Activated CD4-positive, alpha-beta T cell treated with anti-CD3 and anti-CD28 coated beads, Interleukin-2, amount 10 ng/mL, durations not matched to agents 24 days and 14 days (primary cell): ENCODE data around the gene WDFY4. TPM values are rescaled to one million over a fixed set of nuclear protein-coding genes. Genes with fewer than 3 reads are reported as not detected.
A peak's percentile ranks its signal among the peaks of the same experiment; 100 is the strongest.

Experiments
- DNase-seq: peaks from one replicate; pipeline ENCODE4 v3.0.0; 2022
- H3K27ac Mint-ChIP-seq: one replicate; pipeline ENCODE4 v1.8.0; 2022; ENCODE audit warnings: mild to moderate bottlenecking, mixed read lengths
- H3K27me3 Mint-ChIP-seq: one replicate; pipeline ENCODE4 v1.8.0; 2022; ENCODE audit warnings: mixed read lengths
- H3K36me3 Mint-ChIP-seq: one replicate; pipeline ENCODE4 v1.8.0; 2022; ENCODE audit warnings: low read depth, mild to moderate bottlenecking, mixed read lengths
- H3K4me1 Mint-ChIP-seq: one replicate; pipeline ENCODE4 v1.8.0; 2021; ENCODE audit warnings: mixed read lengths
- H3K4me3 Mint-ChIP-seq: one replicate; pipeline ENCODE4 v1.8.0; 2022; ENCODE audit warnings: mild to moderate bottlenecking, moderate library complexity, mixed read lengths
- H3K9me3 Mint-ChIP-seq: one replicate; pipeline ENCODE4 v1.8.0; 2021; ENCODE audit warnings: mixed read lengths
- intact Hi-C: fragments of 100-400 bp; cut with micrococcal nuclease; formaldehyde crosslinking; loops from one replicate; pipeline ENCODE4 v1.15.1; 2023
- total RNA-seq: library from RNA; stranded (reverse); gene quantifications from 2 replicates; pipeline ENCODE4 v1.2.3, GENCODE V29; 2022

WDFY4 gene
- total RNA-seq, 1 donor from 2014 or later = 0.05 TPM

GRCh38 chr10:48745662-48746245 is 61.1 kb downstream of the WDFY4 start:
- H3K27ac Mint-ChIP-seq = no peak overlapping the region
- no peak overlapping the region for H3K4me3 Mint-ChIP-seq
- no peaks in the 10 kb centered on the region for H3K27me3 Mint-ChIP-seq
- intact Hi-C loops = no loop called here
- no peaks in the 10 kb centered on the region for H3K4me1 Mint-ChIP-seq
- H3K9me3 Mint-ChIP-seq = no peaks in the 10 kb centered on the region
- no peak for DNase-seq
- no peaks in the 10 kb centered on the region for H3K36me3 Mint-ChIP-seq

GRCh38 chr10:48748573-48748972 is 63.9 kb downstream of the WDFY4 start:
- DNase-seq = no peak
- no peak overlapping the region for H3K4me3 Mint-ChIP-seq
- no peaks in the 10 kb centered on the region for H3K4me1 Mint-ChIP-seq

GRCh38 chr10:48749254-48749787 is 64.6 kb downstream of the WDFY4 start:
- Mint-ChIP-seq H3K4me3 (no peak overlapping the region), H3K9me3 (no peaks in the 10 kb centered on the region), H3K27me3 (peaks cover 4% of the 10 kb centered on the region), H3K4me1 (no peaks in the 10 kb centered on the region), H3K27ac (no peak overlapping the region), H3K36me3 (no peaks in the 10 kb centered on the region)
- no peak for DNase-seq
- intact Hi-C loops = no loop called here

More at GRCh38 chr10:48748573-48748972, 63.9 kb downstream of the WDFY4 start:
- H3K27me3 Mint-ChIP-seq = peaks cover 3% of the 10 kb centered on the region
- no peaks in the 10 kb centered on the region for H3K9me3 Mint-ChIP-seq
- intact Hi-C loops = no loop called here
- no peaks in the 10 kb centered on the region for H3K36me3 Mint-ChIP-seq
- no peak overlapping the region for H3K27ac Mint-ChIP-seq

- Mint-ChIP-seq H3K4me1 (no peaks in the 10 kb centered on the region), H3K9me3 (no peaks in the 10 kb centered on the region), H3K4me3 (no peak overlapping the region), H3K27me3 (peaks cover 4% of the 10 kb centered on the region), H3K27ac (no peak overlapping the region), H3K36me3 (no peaks in the 10 kb centered on the region)
- intact Hi-C loops = no loop called here
- no peak for DNase-seq
Measured at GRCh38 chr10:48750019-48750418, 65.3 kb downstream of the WDFY4 start.

GRCh38 chr10:48750991-48751390 is 66.3 kb downstream of the WDFY4 start:
- no peak overlapping the region for H3K4me3 Mint-ChIP-seq

GRCh38 chr10:48751730-48752129 is 67.1 kb downstream of the WDFY4 start:
- Mint-ChIP-seq H3K27ac (no peak overlapping the region), H3K36me3 (no peaks in the 10 kb centered on the region), H3K9me3 (no peaks in the 10 kb centered on the region), H3K27me3 (peaks cover 4% of the 10 kb centered on the region), H3K4me3 (no peak overlapping the region), H3K4me1 (no peaks in the 10 kb centered on the region)
- intact Hi-C loops = no loop called here
- DNase-seq = no peak

More at GRCh38 chr10:48750991-48751390, 66.3 kb downstream of the WDFY4 start:
- intact Hi-C loops = no loop called here
- H3K9me3 Mint-ChIP-seq = no peaks in the 10 kb centered on the region
- no peaks in the 10 kb centered on the region for H3K36me3 Mint-ChIP-seq
- no peak for DNase-seq
- peaks cover 4% of the 10 kb centered on the region for H3K27me3 Mint-ChIP-seq
- H3K27ac Mint-ChIP-seq = no peak overlapping the region
- H3K4me1 Mint-ChIP-seq = no peaks in the 10 kb centered on the region

GRCh38 chr10:48758411-48758810 is 73.7 kb downstream of the WDFY4 start:
- no peaks in the 10 kb centered on the region for H3K9me3 Mint-ChIP-seq

DNA sequence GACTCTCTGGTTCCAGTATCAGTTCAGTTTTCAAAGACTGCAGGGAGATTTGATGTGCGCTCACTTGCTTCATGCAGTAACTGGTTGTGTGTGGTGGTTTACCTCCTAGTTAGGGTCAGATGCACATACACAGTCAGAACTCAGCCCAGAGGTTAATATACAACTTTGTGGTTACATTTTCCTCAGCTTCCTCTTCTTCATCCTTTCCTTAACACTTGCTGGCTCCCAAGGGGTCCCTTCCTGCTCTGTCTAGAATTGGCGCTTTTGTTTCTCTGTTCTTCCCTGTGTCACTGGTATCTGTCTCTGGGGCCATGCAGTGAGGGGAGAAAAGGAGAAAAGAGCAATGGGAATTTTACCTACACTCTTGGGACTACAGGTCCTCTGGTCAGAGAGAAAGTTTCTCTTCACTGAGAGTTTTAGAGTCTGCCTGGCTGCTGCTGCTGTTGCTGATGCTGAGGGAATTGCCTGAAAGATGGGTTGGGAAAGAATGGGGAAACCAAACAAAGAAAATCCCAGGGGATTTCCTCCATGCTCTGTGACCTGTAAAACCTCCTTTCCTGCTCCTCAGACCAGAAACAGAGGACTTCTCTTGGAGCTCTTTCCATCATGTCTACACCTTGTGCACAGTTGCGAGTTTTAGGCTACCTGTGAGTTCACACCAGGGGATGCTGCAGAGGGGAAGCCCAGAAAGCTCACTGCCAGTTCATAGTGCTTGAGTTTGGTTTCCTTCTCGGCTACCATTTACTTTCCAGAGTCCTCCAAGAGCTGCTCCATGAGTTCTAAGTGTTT is 74.6 kb downstream of the WDFY4 start:
- no peak overlapping the region for H3K27ac Mint-ChIP-seq
- intact Hi-C loops = no loop called here
- no peaks in the 10 kb centered on the region for H3K36me3 Mint-ChIP-seq
- no peak overlapping the region for H3K4me3 Mint-ChIP-seq
- H3K4me1 Mint-ChIP-seq = no peaks in the 10 kb centered on the region
- H3K9me3 Mint-ChIP-seq = no peaks in the 10 kb centered on the region
- peaks cover 7% of the 10 kb centered on the region for H3K27me3 Mint-ChIP-seq
- DNase-seq = no peak

More at GRCh38 chr10:48758411-48758810, 73.7 kb downstream of the WDFY4 start:
- H3K27me3 Mint-ChIP-seq = peaks cover 8% of the 10 kb centered on the region
- H3K4me3 Mint-ChIP-seq = no peak overlapping the region
- no peak overlapping the region for H3K27ac Mint-ChIP-seq
- DNase-seq = no peak
- intact Hi-C loops = no loop called here
- no peaks in the 10 kb centered on the region for H3K4me1 Mint-ChIP-seq
- H3K36me3 Mint-ChIP-seq = no peaks in the 10 kb centered on the region

DNA sequence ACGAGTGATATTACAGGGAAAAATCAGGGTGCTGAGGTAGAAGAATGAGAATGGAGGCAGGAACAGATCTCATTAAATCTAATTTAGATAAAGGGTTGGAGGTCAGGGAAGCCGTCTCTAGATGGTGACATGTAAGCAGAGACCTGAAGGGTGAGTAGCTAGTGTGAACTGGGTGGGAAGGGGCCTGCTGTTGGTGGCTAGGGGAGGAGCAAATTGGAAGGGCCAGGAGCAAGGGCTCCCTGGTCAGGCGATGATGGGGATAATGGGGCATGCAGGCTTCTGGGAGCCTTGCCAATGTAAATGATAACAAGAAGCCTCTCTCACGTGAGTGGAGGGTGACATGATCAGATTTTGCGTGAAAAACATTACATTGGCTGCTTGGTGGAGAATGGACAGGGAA is 76.3 kb downstream of the WDFY4 start:
- no peaks in the 10 kb centered on the region for H3K4me1 Mint-ChIP-seq
- H3K27me3 Mint-ChIP-seq = peaks cover 8% of the 10 kb centered on the region
- no peaks in the 10 kb centered on the region for H3K9me3 Mint-ChIP-seq
- intact Hi-C loops = no loop called here
- no peaks in the 10 kb centered on the region for H3K36me3 Mint-ChIP-seq
- no peak overlapping the region for H3K4me3 Mint-ChIP-seq
- DNase-seq = peak; percentile 37
- H3K27ac Mint-ChIP-seq = no peak overlapping the region

DNA sequence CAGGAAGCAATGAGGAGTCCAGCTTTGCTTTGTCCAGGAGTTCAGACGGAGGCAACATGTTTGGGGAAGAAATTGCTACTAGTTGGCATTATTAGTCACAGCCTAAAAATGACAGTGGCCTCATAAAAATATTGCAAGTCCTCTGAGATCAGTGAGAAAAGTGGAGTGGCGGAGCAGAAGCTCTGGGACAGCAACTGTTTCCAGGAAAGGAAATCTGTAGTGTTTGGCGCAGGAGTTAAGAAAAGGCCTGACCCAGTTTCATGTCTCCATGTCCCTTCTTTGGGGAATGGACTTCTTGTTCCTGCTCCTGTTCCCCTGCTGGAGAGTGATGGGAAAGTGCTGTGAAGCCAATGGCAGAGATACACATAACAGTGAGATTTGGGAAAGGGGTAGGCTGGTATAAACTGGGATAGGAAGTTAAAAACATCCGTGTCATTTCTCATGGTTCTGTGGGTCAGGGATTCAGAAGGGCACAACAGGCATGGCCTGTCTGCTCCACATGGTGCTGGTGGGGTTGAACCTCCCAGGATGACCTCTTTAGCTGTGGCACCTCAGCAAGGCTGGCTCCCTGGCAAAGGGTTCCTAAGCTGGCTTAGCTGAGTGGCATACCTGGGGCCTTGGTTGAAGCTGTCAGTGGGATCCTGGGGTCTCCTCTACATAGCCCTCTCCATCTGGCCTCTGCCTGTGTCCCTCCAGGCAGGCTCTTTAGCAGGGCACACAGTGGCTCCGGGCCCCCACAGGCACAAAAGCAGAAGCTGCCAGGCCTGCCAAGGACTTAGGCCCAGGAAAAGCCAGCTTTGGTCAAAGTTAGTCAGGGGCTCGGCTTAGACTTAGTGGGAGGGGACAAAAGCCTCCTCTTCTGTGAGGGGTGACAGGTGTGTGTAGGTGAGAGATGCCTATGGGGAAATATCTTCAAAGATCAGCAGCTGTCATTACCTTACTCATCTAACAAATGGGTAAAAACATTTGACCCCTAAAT is 77.7 kb downstream of the WDFY4 start:
- peaks cover 8% of the 10 kb centered on the region for H3K27me3 Mint-ChIP-seq
- no peaks in the 10 kb centered on the region for H3K36me3 Mint-ChIP-seq
- H3K4me1 Mint-ChIP-seq = no peaks in the 10 kb centered on the region
- no peaks in the 10 kb centered on the region for H3K9me3 Mint-ChIP-seq
- no peak overlapping the region for H3K27ac Mint-ChIP-seq
- peak; percentile 37 for DNase-seq
- no peak overlapping the region for H3K4me3 Mint-ChIP-seq
- intact Hi-C loops = no loop called here

- no peak for DNase-seq
- no peak overlapping the region for H3K4me3 Mint-ChIP-seq
- H3K27me3 Mint-ChIP-seq = peaks cover 4% of the 10 kb centered on the region
- no peaks in the 10 kb centered on the region for H3K9me3 Mint-ChIP-seq
- H3K27ac Mint-ChIP-seq = no peak overlapping the region
- no peaks in the 10 kb centered on the region for H3K36me3 Mint-ChIP-seq
- no peaks in the 10 kb centered on the region for H3K4me1 Mint-ChIP-seq
- intact Hi-C loops = no loop called here
Measured at GRCh38 chr10:48763403-48763965, 78.8 kb downstream of the WDFY4 start.

- intact Hi-C loops = no loop called here
- Mint-ChIP-seq H3K27me3 (peaks cover 2% of the 10 kb centered on the region), H3K4me1 (no peaks in the 10 kb centered on the region), H3K9me3 (no peaks in the 10 kb centered on the region), H3K36me3 (no peaks in the 10 kb centered on the region), H3K4me3 (no peak overlapping the region), H3K27ac (no peak overlapping the region)
- DNase-seq = peak; percentile 33
Measured at GRCh38 chr10:48764486-48764885, 79.8 kb downstream of the WDFY4 start.

DNA sequence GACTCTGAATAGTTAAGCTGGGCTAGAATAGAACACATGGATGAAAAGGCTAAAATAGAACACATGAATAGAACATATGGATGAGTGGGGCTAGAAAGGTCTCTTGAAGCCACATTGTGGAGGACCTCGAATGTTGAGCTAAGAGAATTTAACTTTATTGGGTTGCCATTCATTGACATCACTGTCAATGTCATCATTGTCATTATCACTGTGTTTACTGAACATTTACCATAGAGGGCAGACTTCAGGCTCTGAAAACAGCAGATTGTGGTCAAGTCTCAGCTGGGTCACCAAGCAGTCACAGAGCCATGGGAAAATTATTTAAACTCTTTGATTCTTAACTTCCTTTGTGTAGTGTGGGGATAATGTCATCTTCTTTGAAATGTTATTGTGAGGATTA is 80.4 kb downstream of the WDFY4 start:
- Mint-ChIP-seq H3K27me3 (peaks cover 2% of the 10 kb centered on the region), H3K9me3 (no peaks in the 10 kb centered on the region), H3K27ac (no peak overlapping the region), H3K4me3 (no peak overlapping the region), H3K4me1 (no peaks in the 10 kb centered on the region), H3K36me3 (no peaks in the 10 kb centered on the region)
- DNase-seq = peak; percentile 51
- intact Hi-C loops = no loop called here
